Activated CD8-positive, alpha-beta memory T cell treated with anti-CD3 and anti-CD28 coated beads, Interleukin-2, amount 50 U/mL, for 24 hours (primary cell): ENCODE measurements around the gene ORMDL2.
A peak's percentile ranks its signal among the peaks of the same experiment; 100 is the strongest.

Experiments
- DNase-seq: peaks from one replicate; pipeline ENCODE4 v3.0.0-alpha.2; 2020; ENCODE audit errors: extremely low read depth

Gene ORMDL2, protein sequence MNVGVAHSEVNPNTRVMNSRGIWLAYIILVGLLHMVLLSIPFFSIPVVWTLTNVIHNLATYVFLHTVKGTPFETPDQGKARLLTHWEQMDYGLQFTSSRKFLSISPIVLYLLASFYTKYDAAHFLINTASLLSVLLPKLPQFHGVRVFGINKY

DNA sequence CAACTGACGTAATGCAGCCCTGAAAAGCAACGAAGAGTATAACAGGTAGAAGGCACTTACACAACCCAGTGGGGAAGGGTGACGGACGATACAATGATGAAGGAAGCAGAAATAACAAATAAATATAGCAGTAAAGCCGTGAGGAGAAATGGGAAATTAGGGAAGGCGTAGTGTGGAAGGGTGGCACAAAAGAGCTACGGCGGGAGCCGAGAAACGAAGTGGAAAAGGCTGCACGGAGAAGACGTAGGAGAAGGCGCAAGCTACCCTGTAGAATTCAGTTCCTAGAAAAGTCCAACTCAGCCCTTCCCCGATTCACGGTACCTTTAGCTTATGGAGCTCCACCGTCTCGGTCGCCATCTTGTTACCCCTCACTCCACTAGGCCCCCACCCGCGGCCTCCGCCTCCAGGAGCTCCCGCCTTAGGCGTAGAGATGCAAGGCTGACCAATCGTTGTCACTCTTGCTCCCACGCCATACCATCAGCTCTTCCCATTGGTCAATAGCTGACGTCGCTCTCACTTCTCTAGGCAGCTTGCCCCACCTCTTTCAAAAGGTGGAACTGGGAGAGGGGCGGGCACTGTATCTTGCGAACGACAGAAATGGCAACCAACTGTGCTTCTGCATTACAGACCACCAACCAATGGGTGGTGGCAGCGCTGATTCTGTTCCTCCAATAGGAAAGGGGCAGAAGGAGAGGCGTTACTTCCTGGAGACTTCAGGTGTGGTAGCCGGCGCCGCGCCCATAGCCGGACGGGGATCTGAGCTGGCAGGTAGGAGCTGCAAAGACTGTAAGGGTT is at the start of gene ORMDL2, which contains the start of gene SARNP:
Gene ORMDL2 (plus strand): TSS at position 697 of the 795 bp plus-strand sequence. CDS start 959 bp downstream, outside the sequence.
Gene SARNP (minus strand): TSS at position 380 of the 795 bp plus-strand sequence. CDS start 23 bp downstream, at position 357.
- DNase-seq = peak; percentile 95

DNA sequence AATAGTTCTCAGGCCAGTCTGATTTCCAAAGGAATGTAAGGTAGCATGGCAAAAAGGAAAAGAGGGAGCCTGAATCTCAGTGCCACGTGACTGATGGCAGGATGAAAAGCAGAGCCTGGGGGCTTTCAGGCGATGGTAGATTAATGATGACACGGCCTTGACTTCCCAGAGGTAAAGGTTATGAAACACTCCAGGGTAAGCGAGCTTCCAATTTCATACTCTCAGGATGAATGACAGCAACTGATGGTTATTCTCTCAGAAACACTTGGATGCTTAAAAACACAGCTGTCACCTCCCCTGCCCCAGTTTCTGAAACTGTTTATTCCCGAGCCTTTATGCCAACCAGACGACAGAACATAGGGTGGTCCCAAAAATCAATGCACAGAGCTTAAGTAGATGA is 46.1 kb upstream of the ORMDL2 start:
- no peak for DNase-seq

DNA sequence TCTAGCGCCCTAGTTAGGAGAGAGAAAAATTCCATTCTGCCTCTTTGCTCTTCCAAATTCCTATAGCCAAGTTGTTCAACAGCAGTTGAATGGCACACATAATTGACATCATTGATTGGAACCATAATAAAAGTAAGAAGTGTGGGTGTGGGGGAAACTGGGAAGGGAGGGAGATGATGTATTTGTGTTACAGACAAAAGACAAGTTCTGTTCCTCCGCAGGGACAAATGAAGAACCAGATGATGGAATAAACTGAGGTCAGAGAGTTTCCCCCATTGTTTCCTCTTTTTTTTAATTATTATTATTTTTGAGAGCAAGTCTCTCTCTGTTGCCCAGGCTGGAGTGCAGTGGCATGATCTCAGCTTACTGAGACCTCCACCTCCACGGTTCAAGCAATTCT is 40.0 kb upstream of the ORMDL2 start:
- no peak for DNase-seq

DNA sequence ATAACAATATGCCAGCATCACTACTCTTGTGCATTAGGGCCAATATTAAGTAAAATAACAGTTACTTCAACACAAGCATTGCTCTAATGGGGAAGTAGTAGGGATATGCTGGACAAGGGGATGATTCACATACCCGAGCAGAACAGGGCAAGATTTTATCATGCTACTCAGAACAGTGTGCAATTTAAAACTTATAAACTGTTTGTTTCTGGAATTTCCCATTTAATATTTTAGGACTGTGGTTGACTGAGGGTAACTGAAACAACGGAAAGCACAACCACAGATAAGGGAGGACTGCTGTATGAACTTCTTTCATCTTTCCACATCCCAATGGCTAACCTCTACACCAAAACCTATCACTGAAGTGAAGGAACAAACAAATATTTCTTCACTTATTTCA is 37.2 kb upstream of the ORMDL2 start:
- no peak for DNase-seq

- DNase-seq = no peak
These were observed 29.3 kb upstream of the ORMDL2 start for GRCh38 chr12:55788546-55788945.

- no peak for DNase-seq
These were observed 28.7 kb upstream of the ORMDL2 start for GRCh38 chr12:55789171-55789570.

DNA sequence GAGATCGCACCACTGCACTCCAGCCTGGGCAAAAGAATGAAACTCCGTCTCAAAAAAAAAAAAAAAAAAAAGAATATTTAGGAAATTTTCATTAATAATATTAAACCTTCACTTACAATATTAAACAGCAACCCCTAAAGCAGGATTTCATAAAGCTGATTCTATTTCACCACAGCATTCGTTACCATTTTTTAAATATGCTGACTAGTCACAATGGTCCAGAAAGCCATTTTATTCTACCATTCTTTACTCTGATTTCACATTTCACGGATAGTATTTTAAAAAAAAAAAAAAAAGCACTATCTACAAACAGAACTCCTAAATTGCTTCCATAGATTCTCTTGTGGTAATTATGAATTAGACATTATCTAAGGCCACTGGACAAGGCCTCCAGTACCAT is 27.9 kb upstream of the ORMDL2 start:
- DNase-seq = no peak

DNA sequence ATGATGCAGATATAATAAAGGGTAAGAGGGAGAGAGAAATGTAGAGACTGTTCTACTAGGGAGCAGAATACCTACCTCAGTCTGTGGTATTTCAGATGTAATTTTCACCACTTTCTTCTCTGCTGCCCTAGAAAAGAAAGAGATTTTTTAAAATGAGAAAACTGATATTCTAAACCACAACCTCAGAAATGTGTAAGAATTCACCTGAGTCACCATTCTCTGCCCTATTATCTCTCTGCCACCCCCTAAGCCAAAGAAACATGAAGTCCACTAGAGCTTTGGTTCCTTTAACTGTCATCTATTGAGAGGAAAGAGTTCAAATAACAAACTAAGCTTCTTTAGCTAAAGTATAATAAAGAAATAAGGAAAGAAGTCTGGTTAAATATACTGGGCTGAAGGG is 21.9 kb upstream of the ORMDL2 start:
- DNase-seq = no peak

DNA sequence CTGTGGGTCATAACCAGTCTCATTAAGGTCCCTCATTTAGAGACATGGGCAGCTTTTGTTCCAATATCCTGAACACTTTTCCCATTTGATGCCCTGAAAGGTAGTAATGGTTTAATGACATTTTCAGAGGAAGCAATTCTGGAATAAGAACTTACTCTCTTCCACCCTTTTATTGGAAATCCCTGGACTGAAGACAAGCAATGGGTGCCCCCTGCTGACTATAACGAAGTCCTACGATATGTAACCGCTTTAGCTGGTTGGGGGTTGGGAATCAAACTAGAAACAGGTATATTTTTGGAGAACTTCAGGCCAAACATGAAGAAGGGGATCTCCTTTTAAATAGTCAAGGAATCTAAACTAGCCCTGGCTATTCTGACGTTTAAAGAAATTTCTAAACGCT is 20.8 kb upstream of the ORMDL2 start:
- no peak for DNase-seq

GRCh38 chr12:55797550-55797949 is 20.3 kb upstream of the ORMDL2 start:
- DNase-seq = no peak

GRCh38 chr12:55806982-55807381 is 10.9 kb upstream of the ORMDL2 start:
- no peak for DNase-seq

DNA sequence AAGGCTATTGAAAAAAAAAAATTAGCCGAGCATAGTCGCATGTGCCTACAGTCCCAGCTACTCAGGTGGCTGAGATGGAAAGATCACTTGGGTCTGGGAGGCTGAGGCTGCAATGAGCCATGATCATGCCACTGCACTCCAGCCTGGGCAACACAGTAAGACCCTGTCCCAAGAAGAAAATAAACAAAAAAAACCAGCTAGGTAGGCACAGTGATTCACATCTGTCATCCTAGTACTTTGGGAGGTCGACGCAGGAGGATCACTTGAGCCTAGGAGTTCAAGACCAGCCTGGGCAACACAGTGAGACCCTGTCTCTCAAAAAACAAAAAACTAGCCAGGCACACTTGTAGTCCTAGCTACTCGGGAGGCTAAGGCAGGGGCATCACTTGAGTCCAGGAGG is 8.6 kb upstream of the ORMDL2 start:
- DNase-seq = no peak

GRCh38 chr12:55812088-55812487 is 5.8 kb upstream of the ORMDL2 start:
- no peak for DNase-seq

DNA sequence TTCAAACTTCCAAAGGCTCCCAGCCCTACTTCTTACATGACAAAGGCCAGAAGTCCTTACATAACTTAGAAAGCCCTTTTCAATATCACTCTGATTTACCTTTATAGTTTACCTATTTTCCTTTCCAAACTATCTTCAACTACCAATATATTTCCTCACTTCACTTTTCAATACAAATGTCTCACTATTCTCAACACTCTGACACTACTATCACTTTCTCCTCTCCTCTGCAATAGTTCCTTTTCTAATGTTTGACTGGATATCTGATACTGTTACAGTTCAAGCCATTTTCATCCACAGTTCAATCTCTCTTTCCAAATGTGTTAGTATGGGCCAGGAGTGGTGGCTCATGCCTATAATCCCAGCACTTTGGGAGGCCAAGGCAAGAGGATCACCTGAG is 3.6 kb upstream of the ORMDL2 start:
- no peak for DNase-seq

DNA sequence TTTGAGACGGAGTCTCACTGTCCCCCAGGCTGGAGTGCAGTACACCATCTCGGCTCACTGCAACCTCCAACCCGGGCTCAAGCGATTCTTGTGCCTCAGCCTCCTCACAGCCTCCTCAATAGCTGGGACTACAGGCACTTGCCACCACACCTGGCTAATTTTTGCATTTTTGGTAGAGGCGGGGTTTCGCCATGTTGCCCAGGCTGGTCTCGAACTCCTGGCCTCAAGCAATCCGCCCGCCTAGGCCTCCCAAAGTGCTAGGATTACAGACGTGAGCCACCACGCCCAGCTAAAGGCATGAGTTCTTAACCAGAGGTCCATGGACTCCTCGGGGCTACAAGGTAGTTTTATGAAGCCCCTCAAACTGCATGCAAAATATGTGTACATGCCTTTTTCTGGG is 2.4 kb upstream of the ORMDL2 start:
- DNase-seq = no peak

- DNase-seq = no peak
These were observed 928 bp upstream of the ORMDL2 start for GRCh38 chr12:55816881-55817344.

DNA sequence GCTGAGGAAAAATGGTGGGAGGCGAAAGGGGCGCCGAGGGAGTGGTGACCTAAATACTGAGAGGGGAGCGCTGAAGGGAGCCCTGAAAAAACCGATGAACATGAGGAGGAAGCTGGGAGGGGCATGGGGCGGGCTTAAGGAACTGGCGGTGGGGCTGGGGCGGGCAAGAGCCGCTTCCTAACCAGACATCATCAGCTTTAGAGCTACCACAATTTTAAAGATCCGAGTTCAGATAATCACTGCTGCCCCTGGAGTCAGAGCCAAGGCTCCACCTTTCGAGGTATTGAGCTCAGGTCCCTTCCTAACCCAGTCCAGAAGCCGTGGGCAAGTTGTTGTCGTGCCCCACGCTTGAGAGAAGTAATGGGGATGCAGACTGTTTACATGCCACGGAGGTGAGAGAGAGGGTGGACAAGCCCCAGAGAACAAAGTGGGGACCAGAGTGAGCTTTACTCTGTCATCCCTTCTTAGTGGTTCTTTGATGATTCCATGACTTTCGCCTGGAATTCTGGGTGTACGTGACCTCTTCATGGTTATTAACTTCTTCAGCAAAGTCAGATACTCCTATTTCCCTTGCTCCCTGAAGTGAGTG is 393 bp downstream of the ORMDL2 start:
- DNase-seq = no peak

DNA sequence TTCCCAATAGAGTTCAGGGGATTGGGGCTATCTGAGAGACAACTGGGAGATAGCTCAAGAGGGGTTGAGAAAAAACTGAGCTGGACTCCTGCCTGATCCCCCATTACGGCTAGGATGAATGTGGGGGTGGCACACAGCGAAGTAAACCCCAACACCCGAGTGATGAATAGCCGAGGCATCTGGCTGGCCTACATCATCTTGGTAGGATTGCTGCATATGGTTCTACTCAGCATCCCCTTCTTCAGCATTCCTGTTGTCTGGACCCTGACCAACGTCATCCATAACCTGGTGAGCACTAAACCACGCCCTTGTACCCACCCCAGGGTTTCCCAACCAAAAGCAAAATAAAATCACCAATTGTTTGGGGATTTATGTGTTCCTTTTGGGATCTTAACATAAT is 1.0 kb downstream of the ORMDL2 start:
- DNase-seq = no peak

- no peak for DNase-seq
These were observed 2.8 kb downstream of the ORMDL2 start for GRCh38 chr12:55820679-55821078.

DNA sequence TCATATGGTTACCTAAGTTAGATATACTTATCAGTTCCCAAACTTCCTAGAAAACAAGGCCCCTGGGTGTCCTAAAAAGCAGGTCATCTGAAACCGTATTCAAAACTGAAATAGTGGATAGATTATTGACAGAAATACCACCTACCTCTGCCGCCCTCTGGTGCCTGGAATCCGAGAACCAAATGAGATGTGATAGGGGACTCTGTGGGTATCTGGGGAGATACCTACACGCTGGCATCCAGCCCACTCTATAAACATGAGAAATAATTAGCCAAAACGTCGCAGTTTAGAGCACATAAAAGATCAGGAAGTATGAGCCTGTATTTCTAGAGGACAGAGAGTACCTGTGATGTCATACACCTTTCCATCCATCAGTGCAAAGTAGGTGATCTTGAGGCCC is 4.4 kb downstream of the ORMDL2 start:
- no peak for DNase-seq

DNA sequence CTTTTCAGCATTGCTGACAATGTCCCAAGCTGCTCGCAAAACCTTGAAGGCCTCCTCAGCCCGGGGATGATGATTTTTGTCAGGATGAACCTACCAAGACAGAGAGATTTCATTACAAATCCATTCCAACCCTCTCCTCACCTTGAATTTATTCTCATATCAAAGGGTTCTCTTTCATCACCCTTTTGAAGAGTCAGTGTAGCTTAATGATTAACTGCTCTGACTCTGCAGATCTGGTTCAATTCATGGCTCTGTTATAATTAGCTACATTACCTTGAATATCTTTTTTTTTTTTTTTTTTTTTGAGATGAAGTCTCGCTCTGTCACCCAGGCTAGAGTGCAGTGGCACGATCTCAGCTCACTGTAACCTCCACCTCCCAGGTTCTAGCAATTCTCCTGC is 5.6 kb downstream of the ORMDL2 start:
- no peak for DNase-seq

DNA sequence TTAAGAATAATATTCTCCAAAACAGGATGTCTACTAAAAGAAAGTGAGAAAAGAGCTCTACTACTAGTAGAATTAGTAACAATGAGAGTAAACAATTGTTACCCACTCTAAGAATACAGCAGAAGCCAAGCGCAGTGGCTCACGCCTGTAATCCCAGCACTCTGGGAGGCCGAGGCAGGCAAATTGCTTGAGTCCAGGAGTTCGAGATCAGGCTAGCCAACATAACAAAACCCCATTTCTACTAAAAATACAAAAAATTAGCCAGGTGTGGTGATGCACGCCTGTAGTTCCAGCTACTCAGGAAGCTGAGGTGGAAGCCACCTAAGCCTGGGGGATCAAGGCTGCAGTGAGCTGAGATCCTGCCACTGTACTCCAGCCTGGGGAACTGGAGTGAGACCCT is 6.9 kb downstream of the ORMDL2 start:
- DNase-seq = no peak

DNA sequence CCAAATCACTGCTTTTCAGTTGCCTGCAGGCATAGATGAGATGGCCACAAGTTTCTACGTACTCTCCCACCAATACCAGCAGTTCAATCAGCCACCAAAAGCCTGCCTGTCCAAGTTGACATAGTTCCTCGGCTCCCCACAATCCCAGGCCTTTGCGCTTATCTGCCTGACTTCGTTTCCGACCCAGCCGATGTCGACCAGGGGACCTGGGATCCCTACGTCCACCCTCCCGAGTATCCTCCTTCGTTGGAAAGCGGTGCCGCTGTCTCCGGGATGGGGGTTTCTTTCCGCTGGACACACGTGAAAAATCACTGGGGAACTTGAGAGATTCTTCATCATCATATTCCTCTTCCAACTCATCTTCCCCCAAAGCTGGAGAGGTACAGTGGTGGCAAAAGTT is 10.0 kb downstream of the ORMDL2 start:
- no peak for DNase-seq
